IMR-90 (cell line): ENCODE measurements around the gene PLIN5. TPM values are rescaled to one million over a fixed set of nuclear protein-coding genes. Genes with fewer than 3 reads are reported as not detected.

Experiments used
- ATAC-seq: fragments of 200-7000 bp; cut with Tn5 transposase; 2 replicates; pipeline ENCODE4 v1.9.1; 2020; ENCODE audit warnings: low read depth, mild to moderate bottlenecking, moderate library complexity
- BruUV-seq: library from RNA; stranded (reverse); fragments of 400-500 nt; replicated peaks from 2 replicates; lab custom pipeline; 2021; lab: Mats Ljungman, UMichigan
- CTCF ChIA-PET: fragments of 300-600 bp; formaldehyde crosslinking; extraction: SDS; loops from one replicate; lab custom pipeline; 2021; ENCODE audit warnings: antibody characterized with exemption; lab: Yijun Ruan, JAX
- POLR2A ChIA-PET: fragments of 300-600 bp; sonication (Branson Sonifier 250); formaldehyde crosslinking; loops from one replicate; lab custom pipeline; 2022; ENCODE audit warnings: antibody characterized with exemption; ENCODE audit not compliant: unreplicated experiment; lab: Charles Lee
- DNase-seq: peaks from one replicate; pipeline ENCODE4 v3.0.0; 2013
- H2AFZ ChIP-seq: replicated peaks from 2 replicates; pipeline ENCODE3; 2013; ENCODE audit warnings: low read length, mild to moderate bottlenecking; ENCODE audit not compliant: poor library complexity
- H2AK5ac ChIP-seq: 2 replicates; pipeline ENCODE4 v1.6.1; 2013; ENCODE audit warnings: low read depth, low read length, inconsistent platforms
- H2AK9ac ChIP-seq: replicated peaks from 2 replicates; pipeline ENCODE3; 2013; ENCODE audit warnings: mild to moderate bottlenecking, low read depth, low read length, moderate library complexity; ENCODE audit not compliant: poor library complexity
- H2BK120ac ChIP-seq: 2 replicates; pipeline ENCODE4 v1.6.1; 2013; ENCODE audit warnings: low read depth, low read length, inconsistent platforms
- H2BK15ac ChIP-seq: 3 replicates; pipeline ENCODE4 v1.6.1; 2013; ENCODE audit warnings: low read depth, low read length, inconsistent platforms
- H2BK20ac ChIP-seq: 2 replicates; pipeline ENCODE4 v1.6.1; 2013; ENCODE audit warnings: low read depth, mild to moderate bottlenecking, inconsistent platforms, low read length, moderate library complexity
- H2BK5ac ChIP-seq: 2 replicates; pipeline ENCODE4 v1.6.1; 2013; ENCODE audit warnings: mild to moderate bottlenecking, low read depth, low read length, inconsistent platforms; ENCODE audit not compliant: poor library complexity, severe bottlenecking
- H3K14ac ChIP-seq: replicated peaks from 2 replicates; pipeline ENCODE4 v1.6.1; 2013; ENCODE audit warnings: low read depth, low read length, inconsistent platforms
- H3K18ac ChIP-seq: 2 replicates; pipeline ENCODE4 v1.6.1; 2013; ENCODE audit warnings: low read depth, low read length, control low read depth
- H3K23ac ChIP-seq: 2 replicates; pipeline ENCODE4 v1.6.1; 2013; ENCODE audit warnings: low read depth, low read length, inconsistent platforms
- H3K27ac ChIP-seq: 2 replicates; pipeline ENCODE4 v1.5.1; 2013; ENCODE audit warnings: mild to moderate bottlenecking, control low read depth, low read length; ENCODE audit not compliant: insufficient read depth
- H3K27me3 ChIP-seq: 2 replicates; pipeline ENCODE4 v1.6.1; 2013; ENCODE audit warnings: low read length; ENCODE audit not compliant: control insufficient read depth, insufficient read depth
- H3K36me3 ChIP-seq: 2 replicates; pipeline ENCODE4 v1.6.1; 2013; ENCODE audit warnings: low read length, mixed read lengths; ENCODE audit not compliant: control insufficient read depth, insufficient read depth
- H3K4ac ChIP-seq: 2 replicates; pipeline ENCODE4 v1.6.1; 2013; ENCODE audit warnings: low read depth, low read length, inconsistent platforms
- H3K4me1 ChIP-seq: 2 replicates; pipeline ENCODE4 v1.6.1; 2013; ENCODE audit warnings: low read length, mixed read lengths; ENCODE audit not compliant: control insufficient read depth, insufficient read depth
- H3K4me2 ChIP-seq: 2 replicates; pipeline ENCODE4 v1.6.1; 2013; ENCODE audit warnings: low read depth, mild to moderate bottlenecking, control low read depth, low read length, moderate library complexity
- H3K4me3 ChIP-seq: 2 replicates; pipeline ENCODE4 v1.5.1; 2013; ENCODE audit warnings: low read depth, mild to moderate bottlenecking, control low read depth, low read length, moderate library complexity; ENCODE audit not compliant: insufficient read depth
- H3K56ac ChIP-seq: 2 replicates; pipeline ENCODE4 v1.6.1; 2013; ENCODE audit warnings: low read length, inconsistent platforms; ENCODE audit not compliant: insufficient read depth; ENCODE audit errors: extremely low read depth
- H3K79me1 ChIP-seq, 2 experiments: 2 replicates each; pipeline ENCODE4 v1.6.1; 2013; ENCODE audit warnings: low read length in 2 of 2, inconsistent platforms in 1 of 2, low read depth in 1 of 2
- H3K9ac ChIP-seq: 2 replicates; pipeline ENCODE4 v1.6.1; 2013; ENCODE audit warnings: low read depth, low read length, control low read depth
- H3K9me1 ChIP-seq: 2 replicates; pipeline ENCODE4 v1.6.1; 2013; ENCODE audit warnings: low read length, inconsistent platforms; ENCODE audit not compliant: insufficient read depth
- H3K9me3 ChIP-seq: 2 replicates; pipeline ENCODE4 v1.6.1; 2013; ENCODE audit warnings: low read length; ENCODE audit not compliant: control insufficient read depth, insufficient read depth
- H4K20me1 ChIP-seq: 2 replicates; pipeline ENCODE4 v1.6.1; 2013; ENCODE audit warnings: low read length, inconsistent platforms; ENCODE audit not compliant: insufficient read depth
- H4K5ac ChIP-seq: 2 replicates; pipeline ENCODE4 v1.6.1; 2013; ENCODE audit warnings: mild to moderate bottlenecking, low read depth, low read length, control low read depth
- H4K8ac ChIP-seq, 2 experiments: 2 replicates each; pipeline ENCODE4 v1.6.1; 2013; ENCODE audit warnings: low read depth in 2 of 2, low read length in 2 of 2, control low read depth in 1 of 2, inconsistent platforms in 1 of 2
- H4K91ac ChIP-seq: 2 replicates; pipeline ENCODE4 v1.6.1; 2013; ENCODE audit warnings: low read depth, low read length, inconsistent platforms; ENCODE audit not compliant: insufficient read depth
- BHLHE40 ChIP-seq: fragments of 150-350 bp; IDR thresholded peaks from 2 replicates; pipeline ENCODE4 v1.6.1; 2016; ENCODE audit warnings: mild to moderate bottlenecking, low read depth, low read length
- CTCF ChIP-seq: conservative IDR thresholded peaks from 2 replicates; pipeline ENCODE4 v1.5.1; 2012; ENCODE audit warnings: mild to moderate bottlenecking, low read depth, low read length, improper control_type of control experiment
- ELK1 ChIP-seq: fragments of 150-350 bp; IDR thresholded peaks from 2 replicates; pipeline ENCODE4 v1.6.1; 2016; ENCODE audit warnings: low read depth, mild to moderate bottlenecking, low read length, moderate library complexity, borderline replicate concordance
- FOS ChIP-seq: fragments of 150-350 bp; IDR thresholded peaks from 2 replicates; pipeline ENCODE4 v1.6.1; 2016; ENCODE audit warnings: low read depth, low read length
- MAFK ChIP-seq: IDR thresholded peaks from 2 replicates; pipeline ENCODE4 v1.6.1; 2012; ENCODE audit warnings: low read depth, low read length, improper control_type of control experiment
- MAZ ChIP-seq: IDR thresholded peaks from 2 replicates; pipeline ENCODE4 v1.6.1; 2012; ENCODE audit warnings: low read depth, mild to moderate bottlenecking, low read length, improper control_type of control experiment, moderate library complexity, borderline replicate concordance
- NFE2L2 ChIP-seq: fragments of 150-350 bp; IDR thresholded peaks from 2 replicates; pipeline ENCODE4 v1.6.1; 2016; ENCODE audit warnings: low read depth, mild to moderate bottlenecking, low read length
- POLR2A ChIP-seq: IDR thresholded peaks from 2 replicates; pipeline ENCODE4 v1.6.1; 2012; ENCODE audit warnings: mild to moderate bottlenecking, low read depth, low read length
- RCOR1 ChIP-seq: IDR thresholded peaks from 2 replicates; pipeline ENCODE4 v1.6.1; 2012; ENCODE audit warnings: mild to moderate bottlenecking, low read length, improper control_type of control experiment; ENCODE audit not compliant: insufficient replicate concordance
- RFX5 ChIP-seq: IDR thresholded peaks from 2 replicates; pipeline ENCODE4 v1.8.0; 2012; ENCODE audit warnings: low read depth, mild to moderate bottlenecking, low read length, moderate library complexity
- SMC3 ChIP-seq: fragments of 150-350 bp; IDR thresholded peaks from 2 replicates; pipeline ENCODE4 v1.6.1; 2016; ENCODE audit warnings: low read depth, mild to moderate bottlenecking, antibody characterized with exemption, low read length, moderate library complexity
- USF2 ChIP-seq: fragments of 150-350 bp; IDR thresholded peaks from 2 replicates; pipeline ENCODE4 v1.6.1; 2017; ENCODE audit warnings: mild to moderate bottlenecking, antibody characterized with exemption, low read length, low read depth
- WGBS, 2 experiments: methylation state at CpG; one replicate each; pipeline versions ENCODE4 v1.1.5 to v1.1.7; 2013; ENCODE audit warnings: missing lambda C conversion rate in 2 of 2; ENCODE audit not compliant: insufficient read length in 1 of 2; ENCODE audit errors: extremely low coverage in 2 of 2; 5-methylcytosine and 5-hydroxymethylcytosine counted together
- dilution Hi-C: fragments of 300-500 bp; cut with HindIII; formaldehyde crosslinking; loops from one replicate; pipeline ENCODE4 v1.14.3; 2018; ENCODE audit warnings: low sequenced_read_pairs; ENCODE audit not compliant: unreplicated experiment
- in situ Hi-C: fragments of 300-500 bp; cut with MboI; formaldehyde crosslinking; loops from 3 replicates; pipeline ENCODE4 v1.14.3; 2019; ENCODE audit warnings: low sequenced_read_pairs, inconsistent platforms, mixed read lengths
- intact Hi-C: fragments of 100-400 bp; cut with micrococcal nuclease; formaldehyde crosslinking; loops from 2 replicates; pipeline ENCODE4 v1.10.0; 2022
- polyA plus RNA-seq, 3 experiments: library from polyadenylated mRNA; depleted of rRNA; stranded (reverse); fragments of >200 nt; gene quantifications; 2 replicates each; pipeline ENCODE4 v1.2.3, GENCODE V29; 2012; ENCODE audit warnings: low replicate concordance in 1 of 3
- total RNA-seq: library from RNA; depleted of rRNA; stranded (reverse); fragments of >200 nt; gene quantifications from 2 replicates; pipeline ENCODE4 v1.2.3, GENCODE V29; 2012

PLIN5 gene
- total and polyA plus RNA-seq, 2 of the 4 experiments (the other 2 are of a cell fraction): not detected

DNA sequence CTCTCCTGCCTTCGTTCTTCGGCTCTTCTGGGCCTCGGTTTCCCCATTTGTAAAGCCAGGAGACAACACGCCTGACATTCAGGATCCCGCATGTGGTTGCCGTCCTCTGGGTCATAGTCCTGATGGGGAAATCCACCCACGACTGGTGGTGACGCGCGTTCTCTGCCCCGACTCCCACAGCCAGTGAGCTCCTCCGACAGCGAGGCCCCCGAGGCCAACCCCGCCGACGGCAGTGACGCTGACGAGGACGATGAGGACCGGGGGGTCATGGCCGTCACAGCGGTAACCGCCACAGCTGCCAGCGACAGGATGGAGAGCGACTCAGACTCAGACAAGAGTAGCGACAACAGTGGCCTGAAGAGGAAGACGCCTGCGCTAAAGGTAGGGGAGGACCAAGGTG, 46.5 kb downstream of the PLIN5 start:
- intact Hi-C loops (no loop called here), in situ Hi-C loops (no loop called here), dilution Hi-C loops (no loop called here)
- 91% methylated on average over 14 of the region's 29 CpGs; no CpG with 5 or more reads in 1 of the 2 experiments for WGBS, 2 experiments
- H4K20me1 ChIP-seq: peaks cover 14% of the 10 kb centered on the region; the same call in 1 of the 2 replicates
- peaks cover 13 to 37% of the 10 kb centered on the region in 2 experiments for H3K79me1 ChIP-seq
- no peak overlapping the region for H2BK20ac ChIP-seq
- H2AK9ac ChIP-seq: no peak overlapping the region
- no peak overlapping the region for H2BK5ac ChIP-seq
- H3K56ac ChIP-seq: no peak overlapping the region
- no peak overlapping the region for H3K4me2 ChIP-seq
- H2BK120ac ChIP-seq: no peak overlapping the region
- H3K9ac ChIP-seq: no peak overlapping the region
- no TSS peak for BruUV-seq
- no peak overlapping the region for H4K91ac ChIP-seq
- ChIA-PET CTCF (no interaction called here), POLR2A (no interaction called here)
- no peaks in the 10 kb centered on the region for H3K4me1 ChIP-seq
- H3K4ac ChIP-seq: no peak overlapping the region
- no peak overlapping the region for H2BK15ac ChIP-seq
- H3K27me3 ChIP-seq: no peaks in the 10 kb centered on the region
- H3K14ac ChIP-seq: no peak overlapping the region
- ATAC-seq (no peak), DNase-seq (no peak)
- no peak overlapping the region for H3K23ac ChIP-seq
- H2AFZ ChIP-seq: peak overlapping the region; percentile 21
- H3K18ac ChIP-seq: no peak overlapping the region
- H4K8ac ChIP-seq: no peak overlapping the region
- peaks cover 13% of the 10 kb centered on the region for H3K9me1 ChIP-seq
- TF ChIP-seq MAZ (no peak), NFE2L2 (no peak), RCOR1 (no peak), POLR2A (no peak), CTCF (no peak), RFX5 (no peak), ELK1 (no peak), SMC3 (no peak), MAFK (no peak), BHLHE40 (no peak), FOS (no peak), USF2 (no peak)
- H2AK5ac ChIP-seq: no peak overlapping the region
- no peak overlapping the region for H4K5ac ChIP-seq
- H3K9me3 ChIP-seq: no peaks in the 10 kb centered on the region
- H3K36me3 ChIP-seq: peaks cover 56% of the 10 kb centered on the region
- H3K4me3 ChIP-seq: no peak overlapping the region
- H3K27ac ChIP-seq: no peak overlapping the region
